ENCODE results near the gene AACS. TPM values are rescaled to one million over a fixed set of nuclear protein-coding genes. Genes with fewer than 3 reads are reported as not detected.

AACS gene
- total RNA-seq, 1 donor: 12.0 TPM

- no peak overlapping the region for H3K4me3 ChIP-seq (ENCODE audit: low read depth, low read length)
- no peak for DNase-seq (ENCODE audit: low read depth)
- TF ChIP-seq CTCF (IDR thresholded peaks at IDR 0.05; ENCODE audit: insufficient read depth, low read length): no peak
Observed at GRCh38 chr12:125090437-125090836, 25.2 kb downstream of the AACS start.

DNA sequence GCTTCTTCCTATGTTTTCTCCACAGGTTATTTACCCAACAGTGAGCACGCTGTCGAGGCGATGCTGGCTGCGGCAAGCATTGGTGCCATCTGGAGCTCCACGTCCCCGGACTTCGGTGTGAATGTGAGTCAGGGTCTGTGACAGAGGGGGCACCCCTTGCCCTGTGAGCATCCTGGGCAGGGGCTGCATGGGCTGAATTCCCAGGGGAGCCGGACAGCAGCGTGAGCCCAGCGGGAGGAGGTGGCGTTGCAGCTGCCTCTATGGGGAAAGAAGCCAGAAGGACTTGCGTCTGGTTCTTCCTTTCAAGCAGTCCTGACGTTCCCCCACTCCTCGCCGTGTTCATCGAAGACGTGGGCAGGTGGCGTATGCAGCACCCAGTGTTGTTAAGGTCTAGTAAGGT, 26.2 kb downstream of the AACS start:
- H3K4me3 ChIP-seq (ENCODE audit: low read depth, low read length): no peak overlapping the region
- TF ChIP-seq CTCF (IDR thresholded peaks at IDR 0.05; ENCODE audit: insufficient read depth, low read length): no peak
- DNase-seq (ENCODE audit: low read depth): no peak

GRCh38 chr12:125092108-125092871, 27.1 kb downstream of the AACS start:
- peak; percentile 16 for DNase-seq (ENCODE audit: low read depth)
- H3K4me3 ChIP-seq (ENCODE audit: low read depth, low read length): no peak overlapping the region
- TF ChIP-seq CTCF (IDR thresholded peaks at IDR 0.05; ENCODE audit: insufficient read depth, low read length): no peak

DNA sequence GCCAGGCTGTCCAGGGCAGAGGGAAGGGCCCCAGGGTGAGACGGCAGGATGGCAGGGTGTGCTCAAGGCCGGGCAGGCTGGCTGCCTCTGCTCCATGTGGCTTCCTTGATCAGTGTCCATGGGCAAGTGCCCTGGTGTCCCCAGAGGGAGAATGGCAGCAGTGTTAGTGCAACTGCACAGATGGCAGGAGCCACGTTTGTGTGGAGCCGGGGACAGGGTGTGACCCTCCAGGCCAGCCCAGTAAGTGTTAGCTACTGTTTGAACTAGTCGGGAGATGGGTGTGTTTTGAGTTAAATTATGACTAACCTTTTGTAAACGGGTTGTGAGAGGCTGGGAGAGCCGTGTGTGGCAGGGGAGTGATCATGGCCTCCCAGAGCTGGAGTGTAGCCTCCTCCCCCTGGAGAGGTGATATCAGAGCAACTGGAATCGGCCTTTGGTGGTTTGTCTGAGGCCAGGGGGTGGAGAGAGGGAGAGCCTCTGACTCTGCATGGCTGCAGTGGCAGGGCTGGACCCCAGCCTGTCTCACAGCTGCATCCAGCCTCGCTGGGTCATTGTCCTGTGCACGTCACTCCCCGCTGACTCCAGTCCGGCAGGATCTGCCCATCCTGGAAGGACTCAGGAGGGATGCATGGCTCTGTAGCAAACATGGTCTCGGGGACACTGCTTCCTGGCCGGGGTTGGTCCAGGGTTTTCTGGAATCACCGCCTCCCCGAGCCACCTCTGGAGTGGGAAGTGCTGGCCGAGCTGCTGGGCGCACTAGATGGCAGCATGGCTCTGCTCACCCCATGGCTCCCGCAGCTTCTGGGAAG, 27.8 kb downstream of the AACS start:
- no peak overlapping the region for H3K4me3 ChIP-seq (ENCODE audit: low read depth, low read length)
- peak; percentile 65 for DNase-seq (ENCODE audit: low read depth)
- no peak for TF ChIP-seq CTCF (IDR thresholded peaks at IDR 0.05; ENCODE audit: insufficient read depth, low read length)

DNA sequence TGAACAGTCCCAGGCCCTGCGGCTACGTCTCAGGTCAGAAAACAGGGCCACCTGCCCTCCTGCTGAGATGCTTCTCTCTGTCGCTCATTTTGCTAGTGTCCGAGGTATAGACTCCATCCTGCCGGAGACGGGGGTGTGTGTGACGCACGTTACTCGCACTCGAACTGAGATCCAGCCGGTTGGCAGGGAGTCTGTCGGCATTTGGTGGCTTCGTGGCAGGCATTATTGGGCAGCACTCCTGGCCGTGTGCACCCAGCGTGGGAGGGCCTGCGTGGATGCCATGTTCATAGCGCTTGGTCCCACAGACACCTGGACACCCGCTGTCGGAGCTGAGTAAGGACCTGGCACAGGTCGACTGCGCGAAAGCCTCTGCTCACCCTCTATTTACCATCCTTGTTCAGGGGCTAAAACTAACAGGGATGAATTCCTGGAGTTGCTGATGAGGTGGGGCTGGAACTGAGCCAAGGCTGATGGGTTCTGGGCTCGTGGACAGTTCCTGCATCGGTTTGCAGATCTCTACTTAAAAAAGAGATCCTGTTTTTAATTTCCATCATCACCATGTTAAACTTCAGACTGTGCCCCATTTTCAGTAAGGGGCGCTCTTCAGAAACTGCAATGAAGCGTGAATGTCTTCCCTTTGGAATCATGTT, 28.6 kb downstream of the AACS start:
- DNase-seq (ENCODE audit: low read depth): no peak
- no peak for TF ChIP-seq CTCF (IDR thresholded peaks at IDR 0.05; ENCODE audit: insufficient read depth, low read length)
- no peak overlapping the region for H3K4me3 ChIP-seq (ENCODE audit: low read depth, low read length)

DNA sequence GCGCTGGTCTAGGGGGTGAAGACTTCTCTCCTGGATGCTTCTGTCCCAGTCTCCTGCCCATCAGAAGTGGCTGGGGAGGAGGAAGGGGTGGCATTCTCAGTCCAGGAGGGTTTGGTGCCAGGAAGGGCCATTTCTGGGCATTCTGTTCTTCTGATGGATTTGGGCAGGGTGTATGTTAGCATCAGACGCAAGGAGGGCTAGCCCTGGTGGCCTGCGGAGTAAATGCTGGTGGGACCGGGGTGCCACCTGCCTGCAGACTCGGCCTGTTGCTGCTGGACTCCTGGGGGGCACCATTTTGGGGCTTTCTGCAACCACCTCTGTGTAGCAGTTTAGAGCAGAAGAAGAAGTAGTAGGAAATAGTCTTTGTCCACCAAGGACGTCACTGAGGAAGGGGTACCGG, 31.7 kb downstream of the AACS start:
- no peak for DNase-seq (ENCODE audit: low read depth)
- no peak for TF ChIP-seq CTCF (IDR thresholded peaks at IDR 0.05; ENCODE audit: insufficient read depth, low read length)
- H3K4me3 ChIP-seq (ENCODE audit: low read depth, low read length): no peak overlapping the region

Data from fibroblast of the aortic adventitia (primary cell).